Liver (tissue), 9 donors: ENCODE measurements around the gene SYT17. TPM values are rescaled to one million over a fixed set of nuclear protein-coding genes. Genes with fewer than 3 reads are reported as not detected.

ENCODE experiments used
- DNase-seq: peaks from one replicate; pipeline ENCODE4 v3.0.0-alpha.2; 2017; ENCODE audit warnings: low spot score
- H3K27ac ChIP-seq, 2 donors: one replicate each; pipeline ENCODE4 v1.7.0; 2013; ENCODE audit warnings: inconsistent platforms in 2 of 2, low read length in 2 of 2, control low read depth in 1 of 2, low read depth in 1 of 2, mild to moderate bottlenecking in 1 of 2
- H3K27me3 ChIP-seq, 4 donors: one replicate each; pipeline versions ENCODE4 v1.6.1 to v1.7.0; 2013; ENCODE audit warnings: low read length in 3 of 4, inconsistent platforms in 1 of 4, mild to moderate bottlenecking in 1 of 4, moderate library complexity in 1 of 4; ENCODE audit not compliant: control insufficient read depth in 4 of 4, insufficient read depth in 4 of 4
- H3K36me3 ChIP-seq, 4 donors: one replicate each; pipeline versions ENCODE4 v1.6.1 to v1.7.0; 2013; ENCODE audit warnings: low read length in 3 of 4, mild to moderate bottlenecking in 3 of 4, low read depth in 1 of 4, moderate library complexity in 1 of 4; ENCODE audit not compliant: control insufficient read depth in 4 of 4, insufficient read depth in 3 of 4
- H3K4me1 ChIP-seq, 4 donors: one replicate each; pipeline versions ENCODE4 v1.6.1 to v1.7.0; 2013; ENCODE audit warnings: low read length in 3 of 4, mild to moderate bottlenecking in 3 of 4, moderate library complexity in 1 of 4; ENCODE audit not compliant: control insufficient read depth in 4 of 4, insufficient read depth in 4 of 4
- H3K4me3 ChIP-seq, 3 donors: one replicate each; pipeline versions ENCODE4 v1.6.1 to v1.7.0; 2013; ENCODE audit warnings: low read length in 3 of 3, control low read depth in 1 of 3, low read depth in 1 of 3, mild to moderate bottlenecking in 1 of 3
- H3K9ac ChIP-seq, 2 donors: one replicate each; pipeline ENCODE4 v1.7.0; 2013; ENCODE audit warnings: low read length in 2 of 2, mild to moderate bottlenecking in 2 of 2, moderate library complexity in 2 of 2, control low read depth in 1 of 2, low read depth in 1 of 2
- H3K9me3 ChIP-seq, 4 donors: one replicate each; pipeline versions ENCODE4 v1.6.1 to v1.7.0; 2013; ENCODE audit warnings: low read length in 3 of 4; ENCODE audit not compliant: control insufficient read depth in 4 of 4
- ATF3 ChIP-seq: IDR thresholded peaks from 2 replicates; pipeline ENCODE4 v1.6.1; 2016; ENCODE audit warnings: antibody characterized with exemption
- CTCF ChIP-seq: fragments of 150-350 bp; IDR thresholded peaks from 2 replicates; pipeline ENCODE4 v1.5.1; 2017; ENCODE audit warnings: improper control_type of control experiment, low read depth, low read length; ENCODE audit not compliant: missing input control
- EGR1 ChIP-seq, 2 donors: IDR thresholded peaks; 2 replicates each; pipeline ENCODE4 v1.6.1; 2016 to 2018; ENCODE audit warnings: antibody characterized with exemption in 2 of 2, low read depth in 2 of 2
- FOXA1 ChIP-seq: IDR thresholded peaks from 2 replicates; pipeline ENCODE4 v1.6.1; 2016; ENCODE audit warnings: antibody characterized with exemption
- FOXA2 ChIP-seq: IDR thresholded peaks from 2 replicates; pipeline ENCODE4 v1.6.1; 2016; ENCODE audit warnings: antibody characterized with exemption
- GABPA ChIP-seq, 2 donors: IDR thresholded peaks in 1 of 2; conservative IDR thresholded peaks in 1 of 2; 2 replicates each; pipeline ENCODE4 v1.6.1; 2016; ENCODE audit warnings: antibody characterized with exemption in 2 of 2, mild to moderate bottlenecking in 1 of 2, moderate library complexity in 1 of 2
- HNF4A ChIP-seq, 2 donors: conservative IDR thresholded peaks; 2 replicates each; pipeline ENCODE4 v1.6.1; 2016; ENCODE audit warnings: antibody characterized with exemption in 2 of 2, mild to moderate bottlenecking in 2 of 2
- HNF4G ChIP-seq: IDR thresholded peaks from 2 replicates; pipeline ENCODE4 v1.6.1; 2016; ENCODE audit warnings: antibody characterized with exemption
- JUND ChIP-seq, 2 donors: IDR thresholded peaks; 2 replicates each; pipeline ENCODE4 v1.6.1; 2016; ENCODE audit warnings: antibody characterized with exemption in 2 of 2
- MAX ChIP-seq: IDR thresholded peaks from 2 replicates; pipeline ENCODE4 v1.6.1; 2016; ENCODE audit warnings: antibody characterized with exemption
- NR2F2 ChIP-seq: IDR thresholded peaks from 2 replicates; pipeline ENCODE4 v1.6.1; 2016; ENCODE audit warnings: antibody characterized with exemption
- RAD21 ChIP-seq, 2 donors: IDR thresholded peaks; 2 replicates each; pipeline ENCODE4 v1.6.1; 2016; ENCODE audit warnings: antibody characterized with exemption in 2 of 2, mild to moderate bottlenecking in 2 of 2
- REST ChIP-seq: IDR thresholded peaks from 2 replicates; pipeline ENCODE4 v1.6.1; 2016; ENCODE audit warnings: antibody characterized with exemption, mild to moderate bottlenecking
- RXRA ChIP-seq, 2 donors: IDR thresholded peaks; 2 replicates each; pipeline ENCODE4 v1.6.1; 2017 to 2018; ENCODE audit warnings: antibody characterized with exemption in 2 of 2, mild to moderate bottlenecking in 1 of 2
- SP1 ChIP-seq: IDR thresholded peaks from 2 replicates; pipeline ENCODE4 v1.6.1; 2018; ENCODE audit warnings: antibody characterized with exemption, mild to moderate bottlenecking
- TAF1 ChIP-seq: conservative IDR thresholded peaks from 2 replicates; pipeline ENCODE4 v1.6.1; 2016; ENCODE audit warnings: antibody characterized with exemption, mild to moderate bottlenecking
- YY1 ChIP-seq: IDR thresholded peaks from 2 replicates; pipeline ENCODE4 v1.6.1; 2016; ENCODE audit warnings: antibody characterized with exemption, mild to moderate bottlenecking
- ZBTB33 ChIP-seq: IDR thresholded peaks from 2 replicates; pipeline ENCODE4 v1.6.1; 2016; ENCODE audit warnings: antibody characterized with exemption
- WGBS: extraction: QIAGEN DNeasy Blood & Tissue Kit; methylation state at CpG from one replicate; pipeline ENCODE4 v1.1.7; 2013; 5-methylcytosine and 5-hydroxymethylcytosine counted together
- polyA plus RNA-seq, 2 donors: library from polyadenylated mRNA; stranded (reverse) in 1 of 2; unstranded in 1 of 2; fragments of 200-250 nt in 1 of 2; fragments of >200 nt in 1 of 2; fragmentation: Nextera tagmentation in 1 of 2; extraction: Ambion mirVana in 1 of 2; gene quantifications; one replicate each; pipeline versions ENCODE4 v1.2.1 to v1.2.3, GENCODE V29; 2013 to 2015
- total RNA-seq, 2 donors: library from RNA; depleted of rRNA; stranded (reverse); fragments of >200 nt; gene quantifications; one replicate each; pipeline ENCODE4 v1.2.3, GENCODE V29; 2014
- donor health status: healthy.
- donor health status: healthy.
- donor health status: healthy.
- donor health status: healthy.
- donor health status: healthy.

Gene SYT17
- total and polyA plus RNA-seq, 4 donors, result 2.5 to 7.7 (median 5.5) TPM

GRCh38 chr16:19148189-19148588 is 19.9 kb upstream of the SYT17 start:
- H3K9me3 ChIP-seq, result no peaks in the 10 kb centered on the region

GRCh38 chr16:19151310-19151709 is 16.7 kb upstream of the SYT17 start:
- TF ChIP-seq HNF4G (no peak), TAF1 (no peak), HNF4A (conservative IDR thresholded peaks at IDR 0.05) (no peak), SP1 (no peak), EGR1 (IDR thresholded peaks at IDR 0.05; ENCODE audit: low read depth in 2 of 2) (no peak), JUND (IDR thresholded peaks at IDR 0.05) (no peak), FOXA2 (no peak), RXRA (IDR thresholded peaks at IDR 0.05) (no peak), FOXA1 (no peak), ATF3 (no peak), REST (no peak), YY1 (no peak), ZBTB33 (no peak), GABPA (IDR thresholded peaks at IDR 0.05 in 1 of 2, conservative IDR thresholded peaks at IDR 0.05 in 1 of 2) (no peak), NR2F2 (no peak), MAX (no peak), RAD21 (IDR thresholded peaks at IDR 0.05) (no peak), CTCF (no peak)
- no peaks in the 10 kb centered on the region for H3K9me3 ChIP-seq
- no peak overlapping the region for H3K9ac ChIP-seq
- 71% methylated on average over 2 of the region's 2 CpGs for WGBS
- DNase-seq, result no peak
- no peak overlapping the region for H3K4me3 ChIP-seq
- H3K4me1 ChIP-seq, result no peaks in the 10 kb centered on the region
- no peaks in the 10 kb centered on the region for H3K27me3 ChIP-seq
- no peaks in the 10 kb centered on the region for H3K36me3 ChIP-seq
- no peak overlapping the region for H3K27ac ChIP-seq

More at GRCh38 chr16:19148189-19148588, 19.9 kb upstream of the SYT17 start:
- DNase-seq, result no peak
- Histone ChIP-seq H3K9ac (no peak overlapping the region), H3K4me1 (no peaks in the 10 kb centered on the region), H3K4me3 (no peak overlapping the region), H3K36me3 (no peaks in the 10 kb centered on the region), H3K27me3 (no peaks in the 10 kb centered on the region), H3K27ac (no peak overlapping the region)
- 90% methylated on average over 5 of the region's 5 CpGs for WGBS
- TF ChIP-seq FOXA2 (no peak), ATF3 (no peak), ZBTB33 (no peak)
